Mucosa of stomach (tissue), 1 donor: ENCODE data around the gene NOL4L.

Experiments used
- H3K27me3 ChIP-seq: one replicate; pipeline ENCODE4 v1.7.0; 2013; ENCODE audit warnings: mild to moderate bottlenecking, low read length; ENCODE audit not compliant: control insufficient read depth, insufficient read depth
- H3K36me3 ChIP-seq: one replicate; pipeline ENCODE4 v1.7.0; 2013; ENCODE audit warnings: low read length; ENCODE audit not compliant: control insufficient read depth, insufficient read depth
- H3K4me1 ChIP-seq: one replicate; pipeline ENCODE4 v1.7.0; 2013; ENCODE audit warnings: mild to moderate bottlenecking, low read length; ENCODE audit not compliant: control insufficient read depth, insufficient read depth
- H3K4me3 ChIP-seq: one replicate; pipeline ENCODE4 v1.7.0; 2013; ENCODE audit warnings: low read length
- H3K9ac ChIP-seq: one replicate; pipeline ENCODE4 v1.7.0; 2013; ENCODE audit warnings: mild to moderate bottlenecking, low read length, moderate library complexity
- H3K9me3 ChIP-seq: one replicate; pipeline ENCODE4 v1.7.0; 2013; ENCODE audit warnings: mild to moderate bottlenecking, low read length, moderate library complexity; ENCODE audit not compliant: control insufficient read depth
- donor health status: Pancreatic carcinoma.

Gene NOL4L

GRCh38 chr20:32440069-32440757, 144.9 kb downstream of the NOL4L start:
- H3K27me3 ChIP-seq: no peaks in the 10 kb centered on the region
- no peak overlapping the region for H3K9ac ChIP-seq
- H3K9me3 ChIP-seq: no peaks in the 10 kb centered on the region
- peaks cover 1% of the 10 kb centered on the region for H3K4me1 ChIP-seq
- H3K36me3 ChIP-seq: peaks cover 23% of the 10 kb centered on the region
- no peak overlapping the region for H3K4me3 ChIP-seq

GRCh38 chr20:32439132-32439829, 145.9 kb downstream of the NOL4L start:
- Histone ChIP-seq H3K9me3 (no peaks in the 10 kb centered on the region), H3K4me3 (no peak overlapping the region), H3K27me3 (no peaks in the 10 kb centered on the region), H3K36me3 (peaks cover 23% of the 10 kb centered on the region), H3K9ac (no peak overlapping the region), H3K4me1 (no peaks in the 10 kb centered on the region)

GRCh38 chr20:32438331-32438858, 146.7 kb downstream of the NOL4L start:
- Histone ChIP-seq H3K4me3 (no peak overlapping the region), H3K4me1 (no peaks in the 10 kb centered on the region), H3K27me3 (no peaks in the 10 kb centered on the region), H3K9me3 (no peaks in the 10 kb centered on the region), H3K9ac (no peak overlapping the region), H3K36me3 (peaks cover 28% of the 10 kb centered on the region)

- H3K36me3 ChIP-seq: peaks cover 28% of the 10 kb centered on the region
- H3K9me3 ChIP-seq: no peaks in the 10 kb centered on the region
- peaks cover 2% of the 10 kb centered on the region for H3K4me1 ChIP-seq
- no peak overlapping the region for H3K4me3 ChIP-seq
- no peaks in the 10 kb centered on the region for H3K27me3 ChIP-seq
- H3K9ac ChIP-seq: no peak overlapping the region
Observed at GRCh38 chr20:32437391-32438074, 147.6 kb downstream of the NOL4L start.

GRCh38 chr20:32436968-32437367, 148.2 kb downstream of the NOL4L start:
- Histone ChIP-seq H3K36me3 (peaks cover 28% of the 10 kb centered on the region), H3K4me3 (no peak overlapping the region), H3K4me1 (peaks cover 7% of the 10 kb centered on the region), H3K9ac (no peak overlapping the region), H3K9me3 (no peaks in the 10 kb centered on the region), H3K27me3 (no peaks in the 10 kb centered on the region)

- H3K36me3 ChIP-seq: peaks cover 28% of the 10 kb centered on the region
- peaks cover 12% of the 10 kb centered on the region for H3K4me1 ChIP-seq
- no peak overlapping the region for H3K9ac ChIP-seq
- H3K4me3 ChIP-seq: no peak overlapping the region
- H3K27me3 ChIP-seq: no peaks in the 10 kb centered on the region
- H3K9me3 ChIP-seq: no peaks in the 10 kb centered on the region
Observed at GRCh38 chr20:32436142-32436861, 148.8 kb downstream of the NOL4L start.

GRCh38 chr20:32435449-32436107, 149.6 kb downstream of the NOL4L start:
- H3K36me3 ChIP-seq: peaks cover 28% of the 10 kb centered on the region
- no peak overlapping the region for H3K4me3 ChIP-seq
- H3K4me1 ChIP-seq: peaks cover 12% of the 10 kb centered on the region

GRCh38 chr20:32434434-32434833, 150.7 kb downstream of the NOL4L start:
- Histone ChIP-seq H3K9me3 (no peaks in the 10 kb centered on the region), H3K4me3 (no peak overlapping the region), H3K36me3 (peaks cover 28% of the 10 kb centered on the region)

More at GRCh38 chr20:32435449-32436107, 149.6 kb downstream of the NOL4L start:
- no peak overlapping the region for H3K9ac ChIP-seq
- H3K9me3 ChIP-seq: no peaks in the 10 kb centered on the region
- no peaks in the 10 kb centered on the region for H3K27me3 ChIP-seq

GRCh38 chr20:32433311-32434021, 151.7 kb downstream of the NOL4L start:
- no peaks in the 10 kb centered on the region for H3K9me3 ChIP-seq
- H3K4me3 ChIP-seq: no peak overlapping the region
- no peak overlapping the region for H3K9ac ChIP-seq
- peaks cover 27% of the 10 kb centered on the region for H3K36me3 ChIP-seq
- peaks cover 12% of the 10 kb centered on the region for H3K4me1 ChIP-seq
- H3K27me3 ChIP-seq: no peaks in the 10 kb centered on the region

More at GRCh38 chr20:32434434-32434833, 150.7 kb downstream of the NOL4L start:
- H3K9ac ChIP-seq: no peak overlapping the region
- no peaks in the 10 kb centered on the region for H3K27me3 ChIP-seq
- peaks cover 12% of the 10 kb centered on the region for H3K4me1 ChIP-seq

- Histone ChIP-seq H3K4me3 (no peak overlapping the region), H3K4me1 (peaks cover 12% of the 10 kb centered on the region), H3K9me3 (no peaks in the 10 kb centered on the region), H3K9ac (no peak overlapping the region), H3K27me3 (no peaks in the 10 kb centered on the region), H3K36me3 (peaks cover 23% of the 10 kb centered on the region)
Observed at GRCh38 chr20:32432277-32432676, 152.9 kb downstream of the NOL4L start.

GRCh38 chr20:32431457-32431856, 153.7 kb downstream of the NOL4L start:
- Histone ChIP-seq H3K9me3 (no peaks in the 10 kb centered on the region), H3K36me3 (peaks cover 23% of the 10 kb centered on the region), H3K4me3 (no peak overlapping the region), H3K27me3 (no peaks in the 10 kb centered on the region), H3K4me1 (peaks cover 12% of the 10 kb centered on the region), H3K9ac (no peak overlapping the region)
